LNCaP clone FGC (cell line): ENCODE data around the gene ALDH3B2.
A peak's percentile ranks its signal among the peaks of the same experiment; 100 is the strongest.
"Not testable (repeated sequence)": the region's sequence is repeated elsewhere in the genome, so short reads cannot be mapped to it uniquely, and the experiment has no call there.

Experiments used
- DNase-seq: peaks from one replicate; pipeline ENCODE4 v3.0.0-alpha.2; 2011; ENCODE audit warnings: low read depth
- H3K4me3 ChIP-seq: 2 replicates; pipeline ENCODE4 v1.5.1; 2011; ENCODE audit warnings: mild to moderate bottlenecking, low read depth, low read length, control low read depth
- TF ChIP-seq, protein P1 (sequence below): IDR thresholded peaks from 2 replicates; pipeline ENCODE4 v1.5.1; 2012; ENCODE audit warnings: mild to moderate bottlenecking; ENCODE audit not compliant: control insufficient read depth, insufficient read depth; ENCODE audit errors: extremely low read depth

The ALDH3B2 gene

DNA sequence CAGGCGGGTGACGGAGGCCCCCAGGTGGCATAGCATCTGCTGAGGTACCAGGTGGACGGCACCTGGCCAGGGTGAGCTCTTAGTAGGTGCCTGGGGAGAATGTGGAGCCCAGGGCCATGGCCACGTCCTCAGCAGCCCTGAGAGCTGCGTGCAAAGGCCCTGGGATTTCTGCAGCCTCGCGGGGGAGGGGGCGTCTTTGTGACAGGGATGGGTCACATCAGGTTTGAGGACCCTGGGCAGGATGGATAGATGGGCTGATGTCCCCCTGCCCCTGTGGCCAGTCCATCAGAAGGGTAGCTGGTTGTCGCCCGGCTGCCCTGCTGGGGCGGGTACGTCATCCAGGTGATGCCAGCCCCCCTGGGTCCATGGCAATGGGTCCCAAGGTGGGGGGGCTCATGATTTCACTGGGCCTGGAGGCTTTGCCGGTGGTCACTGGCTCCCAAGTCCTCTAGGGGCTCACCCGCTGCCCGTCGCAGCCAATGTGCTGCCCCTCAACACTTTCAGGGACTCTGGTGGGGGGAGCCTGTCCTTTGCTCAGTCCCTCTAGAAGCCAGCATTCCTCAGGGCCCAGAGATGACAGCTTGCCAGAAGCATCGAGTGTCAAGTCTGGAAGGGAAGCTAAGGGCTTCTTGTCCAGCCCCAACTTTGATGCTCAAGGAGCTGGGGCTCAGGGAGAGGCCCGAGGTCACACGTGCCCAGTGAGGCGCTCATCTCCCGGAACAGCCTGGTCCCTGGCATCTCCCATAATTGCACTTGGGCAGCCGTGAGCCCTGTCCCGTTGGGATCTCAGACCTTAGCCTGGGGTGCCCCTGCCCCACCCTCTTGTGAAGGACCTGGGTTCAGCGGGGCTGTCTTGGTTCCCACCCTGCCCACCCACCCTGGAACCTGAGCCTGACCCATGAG is 35.6 kb downstream of the ALDH3B2 start:
- TF ChIP-seq, protein P1, sequence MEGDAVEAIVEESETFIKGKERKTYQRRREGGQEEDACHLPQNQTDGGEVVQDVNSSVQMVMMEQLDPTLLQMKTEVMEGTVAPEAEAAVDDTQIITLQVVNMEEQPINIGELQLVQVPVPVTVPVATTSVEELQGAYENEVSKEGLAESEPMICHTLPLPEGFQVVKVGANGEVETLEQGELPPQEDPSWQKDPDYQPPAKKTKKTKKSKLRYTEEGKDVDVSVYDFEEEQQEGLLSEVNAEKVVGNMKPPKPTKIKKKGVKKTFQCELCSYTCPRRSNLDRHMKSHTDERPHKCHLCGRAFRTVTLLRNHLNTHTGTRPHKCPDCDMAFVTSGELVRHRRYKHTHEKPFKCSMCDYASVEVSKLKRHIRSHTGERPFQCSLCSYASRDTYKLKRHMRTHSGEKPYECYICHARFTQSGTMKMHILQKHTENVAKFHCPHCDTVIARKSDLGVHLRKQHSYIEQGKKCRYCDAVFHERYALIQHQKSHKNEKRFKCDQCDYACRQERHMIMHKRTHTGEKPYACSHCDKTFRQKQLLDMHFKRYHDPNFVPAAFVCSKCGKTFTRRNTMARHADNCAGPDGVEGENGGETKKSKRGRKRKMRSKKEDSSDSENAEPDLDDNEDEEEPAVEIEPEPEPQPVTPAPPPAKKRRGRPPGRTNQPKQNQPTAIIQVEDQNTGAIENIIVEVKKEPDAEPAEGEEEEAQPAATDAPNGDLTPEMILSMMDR: no peak
- no peak for DNase-seq
- H3K4me3 ChIP-seq: no peak overlapping the region

DNA sequence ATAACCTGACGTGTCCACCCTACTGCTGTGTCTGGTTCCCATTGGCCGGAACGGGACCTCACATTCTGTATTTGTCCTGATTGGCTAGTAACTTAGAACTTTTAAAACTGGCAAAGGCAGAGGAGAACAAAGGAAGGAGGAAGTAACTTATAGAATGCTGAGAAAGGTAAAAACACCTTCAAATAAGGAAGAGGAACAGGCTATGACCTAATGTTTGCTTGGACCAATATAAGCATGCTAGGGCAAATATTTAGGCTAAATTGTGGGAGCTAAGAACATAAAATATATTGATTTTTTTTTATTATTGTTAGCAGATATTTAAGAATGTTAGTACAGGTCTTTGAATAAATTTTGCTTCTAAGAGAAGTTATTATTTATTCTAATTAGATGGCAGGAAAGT is 37.0 kb downstream of the ALDH3B2 start:
- not testable (repeated sequence) for H3K4me3 ChIP-seq
- DNase-seq: peak; percentile 91

DNA sequence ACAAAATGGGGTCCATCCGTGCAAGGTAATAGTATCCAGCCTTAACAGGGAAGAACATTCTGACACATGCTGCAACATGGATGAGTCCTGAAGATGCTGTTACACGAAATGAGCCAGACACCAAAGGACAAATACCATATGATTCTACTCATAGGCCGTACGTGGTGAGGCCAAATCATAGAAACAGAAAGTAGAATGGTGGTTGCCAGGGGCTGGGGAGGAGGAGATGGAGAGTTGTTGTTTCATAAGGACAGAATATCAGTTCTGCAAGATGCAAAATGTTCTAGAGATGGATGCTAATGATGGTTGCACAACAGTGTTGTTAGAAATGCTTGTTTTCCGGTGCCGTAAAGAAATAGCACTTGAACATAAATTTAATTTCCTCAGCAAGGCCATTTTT is 37.5 kb downstream of the ALDH3B2 start:
- DNase-seq: no peak
- no peak overlapping the region for H3K4me3 ChIP-seq
- TF ChIP-seq, protein P1: no peak

DNA sequence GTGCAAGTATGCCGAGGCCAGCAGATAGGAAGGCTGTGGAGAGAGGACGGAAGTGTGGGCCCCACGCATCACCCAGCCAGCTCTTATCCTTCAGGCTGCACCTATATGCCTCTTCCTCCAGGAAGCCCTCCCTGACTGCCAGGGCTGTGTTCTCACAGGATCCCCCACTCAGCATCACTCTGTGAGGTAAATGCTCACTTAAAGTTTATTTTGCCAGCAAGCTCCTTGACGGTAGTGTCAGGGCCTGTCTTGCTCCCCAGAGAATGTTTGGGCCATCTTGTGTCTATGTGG is 39.2 kb downstream of the ALDH3B2 start:
- TF ChIP-seq, protein P1: no peak
- no peak overlapping the region for H3K4me3 ChIP-seq
- DNase-seq: no peak

DNA sequence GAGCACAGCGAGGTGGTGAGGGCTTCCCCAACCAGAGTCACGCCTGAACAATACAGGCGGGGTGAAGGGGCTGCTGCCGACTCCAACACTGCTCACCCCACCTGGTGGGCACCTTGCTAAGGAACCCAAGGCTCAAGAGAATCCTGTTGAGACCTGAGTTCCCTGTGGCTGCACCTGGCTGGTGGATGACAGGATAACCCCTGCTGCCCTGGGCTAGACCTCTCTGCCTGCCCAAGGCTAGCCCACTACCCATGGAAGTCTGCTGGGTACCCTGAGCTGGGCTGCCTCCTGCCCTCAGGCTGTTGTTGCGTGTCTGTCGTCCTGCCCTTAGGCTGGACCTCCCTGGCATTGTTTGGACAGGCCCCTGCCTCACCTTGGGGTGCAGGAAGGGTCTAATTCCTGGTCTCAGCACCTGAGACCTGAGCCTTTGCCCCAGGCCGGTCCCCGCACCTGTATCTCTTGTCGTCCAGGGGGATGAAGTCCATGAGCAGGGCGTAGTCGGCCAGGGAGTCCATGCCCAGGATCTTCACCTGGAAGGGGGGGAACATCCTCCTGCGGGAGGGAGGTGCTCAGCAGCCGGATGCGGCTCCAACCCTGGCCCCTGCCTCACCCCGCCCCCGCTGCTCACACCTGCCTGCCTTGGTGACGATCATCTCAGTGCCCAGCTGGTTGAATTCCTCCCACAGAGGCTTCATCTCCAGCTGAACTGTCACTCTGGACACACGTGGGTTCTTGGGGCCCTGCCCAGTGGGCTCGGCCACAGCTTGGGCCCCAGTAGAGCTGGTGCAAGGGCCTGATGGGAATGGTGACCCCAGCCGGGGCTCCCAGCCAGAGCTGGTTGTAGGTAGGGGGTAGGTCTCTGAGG is 39.8 kb downstream of the ALDH3B2 start:
- DNase-seq: no peak
- TF ChIP-seq, protein P1: no peak
- no peak overlapping the region for H3K4me3 ChIP-seq

DNA sequence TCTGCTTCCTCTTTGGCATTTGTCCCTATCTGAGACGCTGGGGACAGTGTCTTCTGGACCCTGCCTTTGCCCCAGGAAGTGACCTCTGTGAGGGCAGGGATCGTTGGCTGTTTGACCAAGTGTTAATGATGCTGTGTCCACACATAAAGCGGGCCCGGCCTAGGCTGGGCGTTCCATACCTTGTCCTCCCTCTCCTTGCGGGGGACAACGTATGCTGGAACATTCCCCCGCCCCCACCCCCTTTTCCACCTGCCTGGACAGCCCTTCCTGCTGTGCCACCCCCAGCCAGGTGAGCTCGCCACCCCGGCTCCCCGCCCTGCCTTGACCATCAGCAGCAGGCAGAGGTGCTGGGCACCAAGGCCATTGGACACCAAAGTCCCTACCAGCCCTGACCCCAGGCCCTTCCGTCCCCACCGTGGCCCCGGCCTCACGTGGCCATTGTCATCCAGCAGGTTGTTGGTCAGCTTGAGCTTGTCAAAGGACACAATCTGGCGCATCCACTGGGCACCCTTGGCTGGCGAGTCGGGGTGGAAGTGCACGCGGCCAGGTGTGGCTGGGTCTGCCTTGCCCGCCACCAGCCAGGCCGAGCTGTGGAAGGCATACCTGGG is 40.6 kb downstream of the ALDH3B2 start:
- TF ChIP-seq, protein P1: no peak
- H3K4me3 ChIP-seq: no peak overlapping the region
- no peak for DNase-seq
